ENCODE measurements around the gene TBCD.
"Not testable (repeated sequence)": the region's sequence is repeated elsewhere in the genome, so short reads cannot be mapped to it uniquely, and the experiment has no call there.

TBCD gene

GRCh38 chr17:82772026-82772425, 20.2 kb downstream of the TBCD start:
- H3K4me3 ChIP-seq (ENCODE audit: low read length), result no peak overlapping the region
- TF ChIP-seq, protein P1, sequence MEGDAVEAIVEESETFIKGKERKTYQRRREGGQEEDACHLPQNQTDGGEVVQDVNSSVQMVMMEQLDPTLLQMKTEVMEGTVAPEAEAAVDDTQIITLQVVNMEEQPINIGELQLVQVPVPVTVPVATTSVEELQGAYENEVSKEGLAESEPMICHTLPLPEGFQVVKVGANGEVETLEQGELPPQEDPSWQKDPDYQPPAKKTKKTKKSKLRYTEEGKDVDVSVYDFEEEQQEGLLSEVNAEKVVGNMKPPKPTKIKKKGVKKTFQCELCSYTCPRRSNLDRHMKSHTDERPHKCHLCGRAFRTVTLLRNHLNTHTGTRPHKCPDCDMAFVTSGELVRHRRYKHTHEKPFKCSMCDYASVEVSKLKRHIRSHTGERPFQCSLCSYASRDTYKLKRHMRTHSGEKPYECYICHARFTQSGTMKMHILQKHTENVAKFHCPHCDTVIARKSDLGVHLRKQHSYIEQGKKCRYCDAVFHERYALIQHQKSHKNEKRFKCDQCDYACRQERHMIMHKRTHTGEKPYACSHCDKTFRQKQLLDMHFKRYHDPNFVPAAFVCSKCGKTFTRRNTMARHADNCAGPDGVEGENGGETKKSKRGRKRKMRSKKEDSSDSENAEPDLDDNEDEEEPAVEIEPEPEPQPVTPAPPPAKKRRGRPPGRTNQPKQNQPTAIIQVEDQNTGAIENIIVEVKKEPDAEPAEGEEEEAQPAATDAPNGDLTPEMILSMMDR (IDR thresholded peaks at IDR 0.05; ENCODE audit: insufficient read depth, low read depth, low read length, missing control alignments), result no peak
- peak; percentile 87 for DNase-seq (ENCODE audit: low read depth)

DNA sequence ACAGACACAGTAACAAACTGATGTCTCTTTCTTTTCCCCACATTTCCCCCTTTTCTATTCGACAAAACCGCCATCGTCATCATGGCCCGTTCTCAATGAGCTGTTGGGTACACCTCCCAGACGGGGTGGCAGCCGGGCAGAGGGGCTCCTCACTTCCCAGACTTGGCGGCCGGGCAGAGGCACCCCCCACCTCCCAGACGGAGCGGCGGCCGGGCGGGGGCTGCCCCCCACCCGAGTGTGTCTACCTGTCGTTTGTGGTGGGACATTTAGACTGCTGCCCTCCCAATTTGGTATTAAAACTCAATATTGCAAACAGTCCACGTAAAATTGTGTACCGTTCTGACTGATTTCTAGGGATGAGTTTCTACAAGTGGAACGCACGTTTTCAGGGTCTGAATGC, 22.6 kb downstream of the TBCD start:
- DNase-seq (ENCODE audit: low read depth); H3K4me3 ChIP-seq (ENCODE audit: low read length): not testable (repeated sequence)

GRCh38 chr17:82775001-82775823, 23.3 kb downstream of the TBCD start:
- TF ChIP-seq, protein P1 (IDR thresholded peaks at IDR 0.05; ENCODE audit: insufficient read depth, low read depth, low read length, missing control alignments), result peak; percentile 85
- DNase-seq (ENCODE audit: low read depth), result peak; percentile 70
- H3K4me3 ChIP-seq (ENCODE audit: low read length), result peak overlapping the region; percentile 22

DNA sequence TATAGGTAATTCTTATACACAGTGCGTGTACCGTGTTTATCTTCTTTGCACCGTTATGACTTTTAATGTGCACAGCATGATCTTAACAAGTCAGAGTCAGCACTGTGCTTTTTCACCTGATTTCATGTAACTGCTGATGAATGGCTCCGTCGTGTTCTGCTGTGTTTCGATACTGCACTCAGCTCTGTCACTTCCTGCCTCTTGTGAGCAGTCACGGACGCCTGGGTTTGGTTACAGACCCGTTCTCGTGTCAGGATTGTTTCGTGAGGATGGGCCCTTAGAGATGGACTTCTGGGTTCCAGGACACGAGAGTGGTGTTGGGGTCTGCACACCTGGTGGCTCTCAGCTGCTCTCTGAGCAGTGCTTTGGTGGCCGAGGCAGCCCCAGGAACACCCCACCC, 24.6 kb downstream of the TBCD start:
- no peak overlapping the region for H3K4me3 ChIP-seq (ENCODE audit: low read length)
- TF ChIP-seq, protein P1 (IDR thresholded peaks at IDR 0.05; ENCODE audit: insufficient read depth, low read depth, low read length, missing control alignments), result no peak
- no peak for DNase-seq (ENCODE audit: low read depth)

DNA sequence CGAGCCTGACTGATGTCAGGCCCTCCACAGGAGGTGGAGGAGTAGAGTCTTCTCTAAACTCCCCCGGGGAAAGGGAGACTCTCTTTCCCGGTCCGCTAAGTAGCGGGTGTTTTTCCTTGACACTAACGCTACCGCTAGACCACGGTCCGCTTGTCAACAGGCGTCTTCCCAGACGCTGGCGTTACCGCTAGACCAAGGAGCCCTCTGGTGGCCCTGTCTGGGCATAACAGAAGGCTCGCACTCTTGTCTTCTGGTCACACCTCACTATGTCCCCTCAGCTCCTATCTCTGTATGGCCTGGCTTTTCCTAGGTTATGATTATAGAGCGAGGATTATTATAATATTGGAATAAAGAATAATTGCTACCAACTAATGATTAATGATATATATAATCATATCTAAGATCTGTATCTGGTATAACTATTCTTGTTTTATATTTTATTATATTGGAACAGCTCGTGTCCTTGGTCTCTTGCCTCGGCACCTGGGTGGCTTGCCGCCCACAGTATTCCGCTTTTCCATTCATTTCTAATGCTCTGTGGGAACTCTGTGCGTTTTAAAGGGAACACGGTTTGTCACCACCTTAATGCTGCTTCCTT, 26.0 kb downstream of the TBCD start:
- DNase-seq (ENCODE audit: low read depth); H3K4me3 ChIP-seq (ENCODE audit: low read length): not testable (repeated sequence)

DNA sequence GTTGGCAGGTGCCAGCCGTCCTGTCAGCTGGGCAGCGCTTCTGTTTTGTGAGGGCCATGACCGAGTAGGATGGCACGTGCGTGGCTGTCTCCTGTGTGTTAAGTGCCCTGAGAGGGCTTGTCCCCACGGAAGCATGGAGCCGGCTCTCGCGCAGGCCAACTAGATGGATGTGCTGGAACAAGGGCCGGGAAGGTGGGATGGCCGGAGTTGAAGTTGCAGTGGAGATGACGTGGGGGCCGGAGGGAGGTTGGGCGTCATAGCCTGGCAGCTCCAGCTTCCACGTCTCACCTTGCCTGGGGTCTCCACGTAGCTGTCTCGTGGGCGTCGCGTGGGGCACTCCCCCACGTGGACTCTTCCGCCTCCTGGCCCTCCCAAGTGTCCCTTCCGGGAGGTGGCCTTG, 27.7 kb downstream of the TBCD start:
- DNase-seq (ENCODE audit: low read depth), result no peak
- TF ChIP-seq, protein P1 (IDR thresholded peaks at IDR 0.05; ENCODE audit: insufficient read depth, low read depth, low read length, missing control alignments), result no peak
- H3K4me3 ChIP-seq (ENCODE audit: low read length), result no peak overlapping the region

DNA sequence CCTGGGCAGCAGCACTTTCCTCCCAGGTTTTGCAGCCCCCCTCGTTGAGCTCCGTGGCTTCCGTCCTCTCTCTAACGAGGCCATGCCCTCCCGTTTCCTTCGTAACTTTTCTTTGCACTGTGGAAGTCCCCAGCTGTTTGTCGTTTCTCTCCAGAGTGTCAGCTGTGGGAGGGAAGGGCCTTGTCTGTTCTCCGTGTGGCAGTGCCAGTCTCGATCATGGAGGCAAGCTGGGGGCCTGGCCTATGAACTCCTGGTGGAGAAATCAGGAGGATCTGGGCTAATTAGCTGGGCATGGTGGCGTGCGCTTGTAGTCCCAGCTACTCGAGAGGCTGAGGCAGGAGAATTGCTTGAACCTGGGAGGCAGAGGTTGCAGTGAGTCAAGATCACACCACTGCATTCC, 28.3 kb downstream of the TBCD start:
- no peak overlapping the region for H3K4me3 ChIP-seq (ENCODE audit: low read length)
- DNase-seq (ENCODE audit: low read depth), result no peak
- TF ChIP-seq, protein P1 (IDR thresholded peaks at IDR 0.05; ENCODE audit: insufficient read depth, low read depth, low read length, missing control alignments), result no peak

Data from epithelial cell of esophagus (primary cell).